HG03045 (cell line): Measurements from ENCODE around the gene CCNDBP1.
"Not testable (repeated sequence)": the region's sequence is repeated elsewhere in the genome, so short reads cannot be mapped to it uniquely, and the experiment has no call there.

Experiments used
- ATAC-seq: cut with Tn5 transposase; IDR thresholded peaks from one replicate; pipeline ENCODE4 v1.9.1; 2021; ENCODE audit warnings: mild to moderate bottlenecking, moderate library complexity; ENCODE audit not compliant: unreplicated experiment

The CCNDBP1 gene

DNA sequence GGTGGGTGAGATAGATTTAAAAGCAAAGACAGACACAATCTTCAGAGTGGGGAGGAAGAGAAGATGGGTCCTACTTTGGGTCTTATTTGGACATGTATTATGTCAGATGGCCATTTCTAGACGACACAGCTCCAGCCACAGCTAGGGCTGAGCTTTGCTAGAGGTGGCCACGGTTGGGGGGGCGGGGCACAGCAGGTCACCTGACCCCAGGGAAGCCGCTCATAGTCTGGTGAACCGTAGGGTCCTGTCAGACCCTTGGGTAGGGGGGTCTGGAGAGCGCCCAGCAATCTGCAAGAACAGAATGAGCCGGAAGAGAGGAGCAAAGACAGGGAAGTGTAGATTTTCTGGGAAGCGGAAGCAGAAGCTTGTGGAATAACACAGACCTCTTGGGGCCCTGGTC, 29.0 kb downstream of the CCNDBP1 start:
- no peak for ATAC-seq

DNA sequence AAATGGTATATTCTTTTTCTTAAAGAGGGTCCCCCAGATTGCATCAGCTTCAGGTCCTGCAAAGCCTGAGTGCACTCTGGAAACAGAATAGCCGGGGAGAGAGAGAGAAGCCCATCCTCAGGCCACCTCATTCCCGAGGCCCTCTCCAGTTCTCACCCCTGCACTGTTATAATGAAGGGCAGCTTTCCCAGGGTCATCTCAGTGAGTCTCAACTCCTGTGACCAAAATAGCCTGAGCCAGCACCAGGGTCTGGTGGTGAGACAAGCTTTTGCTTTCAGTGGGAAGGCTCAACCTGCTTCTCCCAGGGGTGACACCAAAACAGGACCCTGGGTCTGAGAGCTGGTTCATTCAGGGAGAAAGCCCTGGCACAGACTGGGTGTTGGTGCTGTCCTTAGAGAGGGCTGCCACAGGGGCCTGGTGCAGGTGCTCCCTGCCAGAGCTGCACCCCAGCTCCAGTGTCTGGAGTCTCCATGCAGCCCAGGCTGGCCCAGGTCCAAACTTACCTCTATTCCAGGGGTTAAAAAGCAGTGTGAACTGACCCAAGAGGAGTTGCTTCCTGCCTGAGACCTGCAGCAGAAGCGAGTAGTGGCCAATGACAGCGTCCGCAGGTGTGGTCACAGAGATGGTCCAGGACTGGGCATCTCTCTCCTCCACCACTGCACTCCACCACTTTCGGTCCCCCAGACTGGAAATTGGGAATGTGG, 29.5 kb downstream of the CCNDBP1 start:
- no peak for ATAC-seq

DNA sequence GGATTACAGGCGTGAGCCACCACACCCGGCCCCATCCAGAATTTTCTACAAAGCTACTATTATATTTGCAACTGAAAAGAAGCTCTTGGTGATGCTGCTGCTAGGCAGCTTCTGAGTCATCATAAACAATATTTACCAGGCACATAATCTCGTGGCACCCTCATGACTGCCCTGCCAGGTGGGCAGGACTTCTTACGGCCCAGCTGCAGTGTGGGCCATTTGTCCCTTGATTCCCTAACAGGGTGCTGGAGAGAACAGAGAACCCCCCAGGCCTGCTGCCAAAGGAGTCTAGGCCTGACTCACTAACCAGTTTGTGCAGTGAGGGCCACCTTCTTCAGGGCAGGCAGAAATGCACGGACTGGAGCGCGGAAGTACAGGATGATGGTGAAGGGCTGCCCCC, 30.8 kb downstream of the CCNDBP1 start:
- no peak for ATAC-seq

DNA sequence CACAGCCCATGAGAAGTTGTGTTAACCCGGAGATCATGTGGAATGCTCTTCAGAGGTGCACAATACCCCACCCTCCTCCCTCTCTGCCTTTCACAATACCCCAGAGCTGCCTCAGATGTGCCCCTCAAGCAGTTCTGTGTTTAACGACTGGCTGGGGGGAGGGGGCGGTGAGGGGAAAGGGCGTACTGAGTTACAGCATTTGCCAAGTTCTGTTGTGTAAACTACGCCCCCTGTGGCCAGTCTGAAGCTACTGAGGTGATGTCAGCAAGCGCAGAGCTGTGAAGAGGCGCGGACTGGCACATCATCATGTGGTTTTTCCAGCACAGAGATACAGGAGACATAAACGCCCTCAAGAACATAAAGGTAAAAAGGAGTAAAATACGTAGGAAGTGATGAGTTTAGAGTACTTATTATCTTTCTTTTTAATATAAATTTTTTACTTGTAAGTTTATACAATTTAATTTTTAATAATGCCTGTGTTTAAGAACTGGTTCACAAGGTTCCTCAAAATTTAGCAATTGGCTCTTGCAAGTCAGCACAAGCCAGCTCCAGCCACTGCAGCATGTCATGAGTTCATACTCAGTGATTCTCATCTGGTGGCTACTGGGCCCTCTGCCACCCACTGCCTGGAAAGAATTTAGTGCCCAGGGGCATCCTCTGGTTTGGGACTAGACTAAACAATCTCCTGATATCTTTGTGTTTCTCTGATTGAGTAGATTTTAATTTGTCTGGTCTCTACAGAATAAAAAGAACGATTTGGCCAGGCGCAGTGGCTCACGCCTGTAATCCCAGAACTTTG, 33.9 kb downstream of the CCNDBP1 start:
- ATAC-seq, result no peak

DNA sequence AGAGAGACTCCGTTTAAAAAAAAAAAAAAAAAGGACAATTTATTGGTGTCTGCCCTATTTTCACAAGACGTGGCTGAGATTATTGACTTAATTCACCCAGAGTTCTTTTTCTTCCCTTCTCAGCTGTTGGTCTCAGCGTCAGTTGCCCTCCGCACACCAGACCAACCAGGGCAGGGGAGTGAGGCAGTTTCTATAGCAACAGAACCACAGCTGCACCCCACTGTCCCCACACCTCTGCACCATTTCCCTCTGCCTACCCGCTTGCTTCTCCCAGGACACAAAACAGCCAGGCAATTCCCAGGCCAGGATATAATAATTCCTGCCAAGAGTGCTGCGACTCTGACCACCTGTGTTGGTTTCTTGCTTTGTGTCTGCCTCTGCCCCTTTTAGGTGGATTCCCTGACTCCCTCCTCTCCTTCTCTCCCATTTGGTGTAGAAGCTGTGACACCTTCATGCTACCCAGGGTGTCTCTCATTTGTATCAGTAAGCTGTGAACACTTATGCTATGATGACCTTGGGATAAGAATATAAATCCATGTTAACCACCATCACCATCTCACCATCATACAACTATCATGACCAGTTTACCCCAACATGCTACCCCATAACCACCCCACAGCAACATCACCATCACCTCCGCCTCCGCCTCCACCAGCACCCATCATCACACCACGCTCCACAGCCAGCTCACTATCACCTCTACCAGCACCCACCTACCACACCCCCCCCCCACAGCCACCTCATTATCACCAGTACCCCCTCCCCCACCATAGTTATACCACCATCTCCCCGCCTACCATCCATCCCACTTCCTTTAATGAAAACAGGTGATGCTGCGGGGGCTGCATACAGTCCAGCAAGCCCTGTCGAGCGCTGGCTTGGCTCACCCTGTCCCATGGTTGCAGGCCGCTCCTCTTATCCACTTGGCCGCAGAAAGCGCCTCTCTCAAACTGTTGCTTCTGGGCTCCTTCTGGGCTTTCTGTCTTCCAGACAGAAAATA, 35.0 kb downstream of the CCNDBP1 start:
- ATAC-seq, result no peak

DNA sequence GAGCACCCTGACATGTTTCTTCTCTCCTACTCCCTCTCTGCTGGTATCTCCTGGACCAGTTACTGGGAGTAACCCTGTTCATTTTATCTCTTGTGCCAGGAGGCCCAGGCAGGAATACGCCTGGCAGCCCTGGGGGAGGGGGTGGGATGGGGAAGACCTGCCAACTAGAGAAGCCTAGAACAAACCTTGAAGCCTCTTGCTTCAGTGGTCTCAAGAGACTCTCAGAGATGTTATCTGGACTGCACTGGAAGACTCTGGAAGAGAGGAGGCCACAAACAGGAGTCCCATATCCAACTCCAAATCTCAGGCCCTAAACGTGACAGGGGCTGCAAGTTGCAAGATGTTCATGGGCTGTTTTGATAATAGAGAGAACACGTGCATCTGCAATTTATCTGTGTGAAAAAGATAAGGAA, 35.8 kb downstream of the CCNDBP1 start, which contains the start of gene EPB42:
Gene EPB42 (minus strand): TSS at position 28 of the 413 bp plus-strand sequence. CDS start 193 bp downstream, outside the sequence.
- ATAC-seq, result no peak

DNA sequence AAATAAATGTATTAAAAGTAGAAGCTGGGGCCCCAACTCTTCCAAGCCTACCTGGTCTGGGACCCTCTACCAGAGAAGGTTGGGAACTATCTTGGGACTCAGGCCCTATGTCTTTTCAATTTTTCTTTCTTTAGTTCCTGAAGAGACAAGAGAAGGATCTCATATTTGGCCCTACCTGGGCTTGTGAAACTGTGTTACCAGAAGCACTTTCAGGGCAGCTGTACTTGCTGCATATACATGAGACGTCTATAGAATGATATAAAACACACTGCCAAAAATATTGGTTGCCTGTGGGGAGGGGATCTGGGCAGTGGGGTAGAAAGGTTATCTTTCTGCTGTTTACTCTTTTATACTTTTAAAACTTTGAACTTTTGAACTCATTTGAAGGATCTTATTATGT, 36.2 kb downstream of the CCNDBP1 start:
- no peak for ATAC-seq

DNA sequence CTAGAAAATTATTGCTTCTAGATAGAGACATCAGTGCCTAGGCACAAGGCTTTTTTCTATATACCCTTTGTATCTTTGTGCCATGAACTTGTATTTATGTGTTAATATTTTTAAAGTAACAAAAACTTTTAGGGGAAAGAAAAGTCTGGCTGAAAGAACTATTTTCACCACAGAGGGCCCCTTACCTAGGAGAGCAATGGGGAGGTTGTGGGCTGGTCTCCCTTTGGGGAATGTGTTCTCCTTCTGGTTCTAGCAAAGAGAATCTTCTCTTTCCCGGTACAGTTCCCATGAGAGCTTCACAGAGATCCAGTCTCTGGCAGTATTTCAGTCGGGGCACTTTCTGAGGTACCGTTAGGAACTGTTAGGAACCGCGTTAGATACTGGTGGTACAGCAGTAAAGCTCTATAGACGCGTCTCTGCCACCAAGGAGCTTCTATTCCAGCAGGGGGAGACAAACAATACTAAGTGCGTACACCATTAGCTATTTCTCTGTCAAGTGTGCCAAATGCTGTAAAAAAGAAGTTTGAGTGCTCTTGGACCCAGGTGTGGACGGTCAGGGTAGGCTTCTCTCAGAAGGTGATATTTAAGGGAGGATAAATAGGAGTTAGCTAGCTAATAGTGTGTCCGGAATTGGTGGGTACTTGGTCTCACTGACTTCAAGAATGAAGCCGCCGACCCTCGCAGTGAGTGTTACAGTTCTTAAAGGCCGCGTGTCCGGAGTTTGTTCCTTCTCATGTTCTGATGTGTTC, 40.2 kb downstream of the CCNDBP1 start:
- ATAC-seq, result no peak

DNA sequence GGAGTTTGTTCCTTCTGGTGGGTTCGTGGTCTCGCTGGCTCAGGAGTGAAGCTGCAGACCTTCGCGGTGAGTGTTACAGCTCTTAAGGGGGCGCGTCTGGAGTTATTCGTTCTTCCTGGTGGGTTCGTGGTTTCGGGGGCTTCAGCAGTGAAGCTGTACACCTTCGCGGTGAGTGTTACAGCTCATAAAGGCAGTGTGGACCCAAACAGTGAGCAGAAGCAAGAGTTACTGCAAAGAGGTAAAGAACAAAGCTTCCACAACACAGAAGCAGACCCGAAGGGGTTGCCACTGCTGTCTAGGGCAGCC, 40.7 kb downstream of the CCNDBP1 start:
- not testable (repeated sequence) for ATAC-seq

DNA sequence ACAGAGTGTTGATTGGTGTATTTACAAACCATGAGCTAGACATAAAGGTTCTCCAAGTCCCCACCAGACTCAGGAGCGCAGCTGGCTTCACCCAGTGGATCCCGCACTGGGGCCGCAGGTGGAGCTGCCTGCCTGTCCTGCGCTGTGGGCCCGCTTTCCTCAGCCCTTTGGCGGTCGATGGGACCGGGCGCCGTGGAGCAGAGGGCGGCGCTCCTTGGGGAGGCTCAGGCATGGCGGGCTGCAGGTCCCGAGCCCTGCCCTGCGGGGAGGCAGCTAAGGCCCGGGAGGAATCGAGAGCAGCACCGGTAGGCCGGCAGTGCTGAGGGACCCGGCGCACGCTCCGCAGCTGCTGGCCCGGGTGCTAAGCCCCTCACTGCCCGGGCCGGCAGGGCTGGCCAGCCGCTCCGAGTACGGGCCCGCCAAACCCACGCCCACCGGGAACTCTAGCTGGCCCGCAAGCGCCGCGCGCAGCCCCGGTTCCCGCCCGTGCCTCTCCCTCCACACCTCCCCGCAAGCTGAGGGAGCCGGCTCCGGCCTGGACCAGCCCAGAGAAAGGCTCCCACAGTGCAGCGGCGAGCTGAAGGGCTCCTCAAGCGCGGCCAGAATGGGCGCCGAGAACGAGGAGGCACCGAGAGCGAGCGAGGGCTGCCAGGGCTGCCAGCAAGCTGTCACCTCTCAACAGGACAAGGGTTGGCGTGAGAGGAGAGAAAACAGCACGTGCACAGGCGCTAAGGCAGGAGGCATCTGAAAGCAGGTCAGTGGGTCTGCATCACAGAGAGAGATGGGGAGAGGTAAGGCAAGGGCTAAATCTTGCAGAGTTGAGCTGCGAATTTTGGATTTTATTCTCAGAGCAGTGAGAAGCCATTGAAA, 41.5 kb downstream of the CCNDBP1 start:
- ATAC-seq, result no peak

DNA sequence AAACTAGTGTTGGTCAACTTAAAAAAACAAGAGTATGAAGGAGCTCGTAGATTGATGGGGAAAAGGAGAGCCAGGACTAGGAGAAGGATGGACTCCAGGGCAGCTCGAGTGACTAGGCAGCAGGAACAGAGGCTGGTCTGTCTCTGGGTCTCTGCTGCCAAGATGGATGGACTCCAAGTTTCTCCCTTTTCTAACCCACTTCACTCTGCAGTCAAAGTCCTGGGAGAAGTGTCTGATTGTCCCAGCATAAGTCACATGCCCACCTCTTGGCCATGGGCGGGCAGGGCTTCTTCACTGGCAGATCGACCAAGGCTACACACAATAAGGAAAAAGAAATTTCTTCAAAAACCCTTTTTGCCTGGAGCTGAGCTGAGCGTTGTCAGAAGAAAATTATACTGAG, 44.8 kb downstream of the CCNDBP1 start:
- ATAC-seq, result no peak

DNA sequence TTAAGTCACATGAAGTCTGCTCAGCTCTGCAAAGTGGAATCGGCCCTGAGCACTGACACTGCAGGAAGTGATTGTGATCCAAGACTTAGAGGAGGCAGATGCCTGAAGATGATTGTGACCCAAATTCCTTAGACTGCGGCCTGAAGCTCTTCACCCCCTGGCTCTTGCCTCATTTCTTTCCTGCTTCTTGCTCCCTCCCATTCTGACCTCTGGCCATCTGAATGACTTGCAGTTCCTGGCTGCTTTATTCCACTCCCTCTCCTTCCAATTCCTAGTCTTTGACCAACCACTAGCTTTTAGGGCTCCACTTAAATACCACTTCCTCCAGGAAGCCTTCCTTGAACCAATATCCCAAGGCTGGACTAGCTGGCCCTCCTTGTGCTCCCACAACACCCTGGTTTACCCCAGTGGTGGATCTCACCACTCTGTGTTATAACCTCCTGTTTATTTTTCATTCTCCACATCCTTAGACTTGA, 45.5 kb downstream of the CCNDBP1 start:
- ATAC-seq, result no peak

DNA sequence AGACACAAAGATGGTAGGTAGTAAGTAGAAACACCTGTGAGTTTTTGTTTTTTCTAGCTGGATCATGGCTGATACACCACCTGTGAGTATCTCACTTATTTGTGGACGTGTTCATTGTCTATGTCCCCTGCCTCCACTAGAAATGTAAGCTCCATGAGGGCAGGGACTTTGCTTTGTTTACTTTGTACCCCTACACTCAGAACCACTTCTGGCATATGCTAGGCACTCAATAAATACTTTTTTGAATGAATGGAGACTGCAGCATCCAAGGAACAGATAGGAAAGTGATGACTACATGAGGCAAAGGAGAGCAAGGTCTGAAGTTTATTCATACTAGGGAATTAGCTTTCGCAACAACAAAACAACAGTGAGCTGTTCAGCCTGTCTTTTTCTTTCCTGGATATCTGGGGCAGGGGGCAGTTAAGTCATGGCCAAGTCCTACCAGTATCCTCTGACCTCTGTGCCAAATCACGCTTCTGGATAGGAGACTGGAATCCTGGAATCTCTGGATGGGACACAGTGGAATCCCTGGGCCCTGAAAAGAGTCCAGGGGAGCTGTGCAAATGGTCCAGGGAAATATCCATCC, 47.2 kb downstream of the CCNDBP1 start:
- ATAC-seq, result no peak

DNA sequence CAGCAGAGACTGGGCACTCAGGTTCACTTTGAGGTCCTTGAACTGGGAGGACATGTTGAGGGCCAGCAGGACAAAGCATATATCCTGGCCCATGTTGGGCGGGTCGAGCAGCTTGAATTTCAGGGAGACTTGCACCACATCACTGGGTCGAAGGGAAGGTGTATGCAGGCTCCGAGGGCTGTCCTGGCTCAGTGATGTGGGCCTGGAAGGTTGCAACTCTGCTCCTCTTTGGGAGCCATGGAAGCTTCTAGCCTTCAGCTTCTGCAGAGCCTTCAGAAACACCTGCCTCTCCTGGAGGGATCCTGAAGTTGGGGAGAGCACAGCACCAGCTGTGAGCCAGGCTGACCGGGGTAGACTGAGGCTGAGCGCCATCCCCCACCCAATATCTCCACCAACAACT, 50.3 kb downstream of the CCNDBP1 start:
- no peak for ATAC-seq

DNA sequence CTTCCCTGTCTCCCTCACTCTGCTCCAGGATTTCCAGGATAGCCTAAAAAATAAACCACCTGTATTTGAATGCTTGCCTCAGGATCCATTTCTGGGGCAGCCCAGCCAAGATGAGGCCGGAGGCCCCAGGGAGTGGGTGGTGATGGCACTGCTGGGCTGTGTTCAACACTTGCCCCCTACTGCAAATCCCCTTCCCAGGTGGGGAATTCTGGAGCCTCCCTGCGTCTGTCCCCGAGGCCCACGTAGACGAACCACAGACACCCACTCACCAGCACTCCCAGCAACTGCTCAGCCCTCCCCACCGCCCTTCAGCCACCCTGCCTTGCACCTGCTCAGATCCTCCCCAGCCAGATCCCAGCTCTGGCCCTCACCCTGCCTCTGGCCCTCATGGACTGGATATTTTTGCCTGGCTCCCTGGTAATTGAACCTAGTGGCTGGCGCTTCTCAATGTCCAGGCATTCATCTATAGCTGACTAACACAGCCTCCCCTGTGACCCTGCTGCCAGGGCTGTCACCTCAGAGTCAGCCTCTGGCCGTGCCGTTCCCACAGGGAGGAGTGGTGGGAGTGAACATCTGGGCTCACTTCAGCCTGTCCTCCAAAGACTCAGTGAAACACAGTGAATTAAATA, 52.8 kb downstream of the CCNDBP1 start:
- no peak for ATAC-seq

DNA sequence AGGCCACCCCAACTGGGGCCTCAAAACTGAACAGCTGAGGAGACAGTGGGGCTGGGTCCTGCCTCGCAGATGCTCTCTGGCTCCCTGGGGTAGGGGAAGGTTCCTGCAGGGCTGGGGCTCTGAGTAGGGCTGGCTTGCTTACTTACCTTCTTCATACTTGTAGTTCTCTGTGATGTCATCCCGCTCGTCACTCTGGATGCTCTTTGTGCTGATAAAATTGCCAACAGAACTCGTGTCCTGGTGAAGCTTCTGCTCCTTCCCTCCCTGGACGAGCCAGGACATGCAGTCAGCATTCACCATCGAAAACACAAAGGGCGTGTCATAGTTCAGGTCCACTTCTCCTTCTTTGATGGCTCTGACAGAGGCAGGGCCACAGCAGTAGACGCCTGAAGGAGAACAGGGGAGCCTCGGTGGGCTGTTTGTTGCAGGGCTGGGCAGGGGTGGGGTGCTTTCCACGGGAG, 53.5 kb downstream of the CCNDBP1 start:
- no peak for ATAC-seq

DNA sequence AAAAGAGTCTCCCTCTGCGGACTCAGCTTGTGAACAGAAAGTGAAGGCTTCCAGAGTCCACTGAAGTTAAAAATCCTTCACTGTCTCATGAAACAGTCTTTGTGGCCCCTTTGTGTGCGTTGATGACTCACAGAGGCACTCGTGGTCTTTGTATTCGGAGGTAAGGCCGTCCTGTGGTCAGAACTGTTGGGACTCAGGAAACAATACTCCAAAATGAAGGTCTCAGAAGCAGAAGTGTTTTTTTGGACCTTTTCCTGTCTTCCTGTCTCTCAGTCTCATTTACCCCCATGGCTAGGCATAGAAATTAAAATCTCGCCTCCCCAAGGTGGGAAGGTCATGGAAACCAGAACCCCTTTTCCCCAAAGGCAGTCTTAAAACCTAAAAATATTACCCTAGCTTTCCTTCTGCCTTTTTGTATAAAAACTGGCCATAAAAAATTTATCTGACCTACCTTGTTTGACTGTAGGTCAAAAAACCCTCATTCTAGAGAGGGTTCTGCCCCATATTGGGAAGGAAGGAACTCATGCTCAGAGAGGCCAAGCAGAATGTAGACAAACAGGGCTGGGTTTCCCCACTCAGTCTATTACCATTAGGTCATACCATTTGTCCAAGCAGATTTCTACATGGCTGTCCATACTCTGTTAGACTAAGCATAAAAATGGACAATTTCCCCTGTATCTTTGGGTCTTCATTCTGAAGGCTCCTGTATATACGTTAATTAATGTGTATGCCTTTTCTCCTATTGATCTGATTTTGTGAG, 54.7 kb downstream of the CCNDBP1 start:
- no peak for ATAC-seq

DNA sequence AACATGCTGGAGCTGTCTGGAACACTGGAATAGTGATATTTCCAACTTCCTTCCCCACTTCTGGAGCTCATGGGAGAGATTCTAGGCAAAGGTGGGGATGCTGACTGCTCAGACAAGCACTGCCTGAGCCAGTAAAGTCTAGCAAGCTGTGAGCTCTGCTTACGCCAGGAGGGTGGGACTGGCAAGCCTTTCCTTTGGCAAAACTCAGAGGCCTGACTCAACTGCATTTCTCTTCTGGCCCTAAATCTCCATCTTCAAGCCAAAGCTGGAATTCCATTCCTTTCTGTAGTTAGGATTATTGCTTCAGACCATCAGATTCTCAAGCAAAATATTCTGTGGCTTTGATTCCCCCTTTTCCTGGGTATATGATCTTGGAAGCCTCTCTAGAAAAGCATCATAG, 55.9 kb downstream of the CCNDBP1 start:
- no peak for ATAC-seq
